Left ventricle myocardium inferior (tissue), 1 donor: Measurements from ENCODE around the gene JAKMIP1. TPM values are rescaled to one million over a fixed set of nuclear protein-coding genes. Genes with fewer than 3 reads are reported as not detected.
"Not testable (repeated sequence)": the region's sequence is repeated elsewhere in the genome, so short reads cannot be mapped to it uniquely, and the experiment has no call there.

ENCODE experiments used
- DNase-seq: peaks from one replicate; pipeline ENCODE4 v3.0.0-alpha.2; 2020
- H3K27ac ChIP-seq: fragments of 200-600 bp; replicated peaks from 2 replicates; pipeline ENCODE4 v1.8.0; 2021
- H3K27me3 ChIP-seq: fragments of 200-600 bp; 2 replicates; pipeline ENCODE4 v1.8.0; 2021; ENCODE audit warnings: low read depth
- H3K36me3 ChIP-seq: fragments of 200-600 bp; 2 replicates; pipeline ENCODE4 v1.8.0; 2021
- H3K4me1 ChIP-seq: fragments of 200-600 bp; 2 replicates; pipeline ENCODE4 v1.8.0; 2021
- H3K4me3 ChIP-seq: fragments of 200-600 bp; 2 replicates; pipeline ENCODE4 v1.8.0; 2021; ENCODE audit warnings: mild to moderate bottlenecking, moderate library complexity
- H3K9me3 ChIP-seq: fragments of 200-600 bp; replicated peaks from 2 replicates; pipeline ENCODE4 v1.8.0; 2021
- CTCF ChIP-seq: fragments of 200-600 bp; IDR thresholded peaks from 2 replicates; pipeline ENCODE4 v1.8.0; 2021; ENCODE audit warnings: antibody characterized with exemption, mild to moderate bottlenecking, borderline replicate concordance
- intact Hi-C: fragments of 100-400 bp; cut with micrococcal nuclease; formaldehyde crosslinking; loops from one replicate; pipeline ENCODE4 v1.11.0; 2022
- total RNA-seq: library from RNA; stranded (reverse); fragmentation: NEBNext Ultra II Directional; extraction: Animal tissue kit (Norgen Biotek cat#: 25700); gene quantifications from one replicate; pipeline ENCODE4 v1.2.1, GENCODE V29; 2021
- donor health status: DM: no; HTN: yes; CAD: no; lungs with severe emphysema.

JAKMIP1 gene
- total RNA-seq, 1 donor from 2014 or later, result not detected

- H3K4me3 ChIP-seq, result no peak overlapping the region
- no peak for TF ChIP-seq CTCF
- no peak overlapping the region for H3K27ac ChIP-seq
- peaks cover 51% of the 10 kb centered on the region for H3K27me3 ChIP-seq
- H3K4me1 ChIP-seq, result no peaks in the 10 kb centered on the region
- H3K9me3 ChIP-seq, result peaks cover 24% of the 10 kb centered on the region
- H3K36me3 ChIP-seq, result no peaks in the 10 kb centered on the region
- DNase-seq, result no peak
- intact Hi-C loops, result no loop called here
Observed at GRCh38 chr4:6147441-6147840, 52.9 kb downstream of the JAKMIP1 start.

GRCh38 chr4:6143603-6144181 lies 56.7 kb downstream of the JAKMIP1 start:
- Histone ChIP-seq H3K4me1 (no peaks in the 10 kb centered on the region), H3K27ac (no peak overlapping the region), H3K4me3 (no peak overlapping the region), H3K9me3 (peaks cover 24% of the 10 kb centered on the region), H3K27me3 (peaks cover 34% of the 10 kb centered on the region), H3K36me3 (no peaks in the 10 kb centered on the region)
- intact Hi-C loops, result no loop called here
- no peak for TF ChIP-seq CTCF
- DNase-seq, result no peak

- Histone ChIP-seq H3K9me3 (peaks cover 24% of the 10 kb centered on the region), H3K4me3 (no peak overlapping the region), H3K4me1 (no peaks in the 10 kb centered on the region), H3K27me3 (peaks cover 29% of the 10 kb centered on the region), H3K36me3 (no peaks in the 10 kb centered on the region), H3K27ac (no peak overlapping the region)
- DNase-seq, result no peak
- intact Hi-C loops, result no loop called here
- TF ChIP-seq CTCF, result no peak
Observed at GRCh38 chr4:6142935-6143602, 57.3 kb downstream of the JAKMIP1 start.

- peaks cover 29% of the 10 kb centered on the region for H3K27me3 ChIP-seq
- TF ChIP-seq CTCF, result no peak
- peaks cover 21% of the 10 kb centered on the region for H3K9me3 ChIP-seq
- H3K27ac ChIP-seq, result no peak overlapping the region
- H3K4me3 ChIP-seq, result no peak overlapping the region
- intact Hi-C loops, result no loop called here
- H3K36me3 ChIP-seq, result no peaks in the 10 kb centered on the region
- no peaks in the 10 kb centered on the region for H3K4me1 ChIP-seq
- no peak for DNase-seq
Observed at GRCh38 chr4:6142511-6142910, 57.8 kb downstream of the JAKMIP1 start.

- intact Hi-C loops, result no loop called here
- H3K27me3 ChIP-seq, result peaks cover 37% of the 10 kb centered on the region
Observed at GRCh38 chr4:6141554-6141953, 58.8 kb downstream of the JAKMIP1 start.

GRCh38 chr4:6141021-6141420 lies 59.3 kb downstream of the JAKMIP1 start:
- H3K27ac ChIP-seq, H3K4me1 ChIP-seq, H3K4me3 ChIP-seq, H3K36me3 ChIP-seq, intact Hi-C loops, DNase-seq: not testable (repeated sequence)
- Histone ChIP-seq H3K27me3 (peaks cover 42% of the 10 kb centered on the region), H3K9me3 (peaks cover 20% of the 10 kb centered on the region)

More at GRCh38 chr4:6141554-6141953, 58.8 kb downstream of the JAKMIP1 start:
- Histone ChIP-seq H3K27ac (no peak overlapping the region), H3K9me3 (peaks cover 20% of the 10 kb centered on the region), H3K36me3 (no peaks in the 10 kb centered on the region), H3K4me1 (no peaks in the 10 kb centered on the region), H3K4me3 (no peak overlapping the region)
- no peak for DNase-seq
- TF ChIP-seq CTCF, result no peak
